Measurements from ENCODE around the gene PTGER2. TPM values are rescaled to one million over a fixed set of nuclear protein-coding genes. Genes with fewer than 3 reads are reported as not detected.

Gene PTGER2
- total RNA-seq, 1 donor from 2014 or later, result under 0.01 TPM

DNA sequence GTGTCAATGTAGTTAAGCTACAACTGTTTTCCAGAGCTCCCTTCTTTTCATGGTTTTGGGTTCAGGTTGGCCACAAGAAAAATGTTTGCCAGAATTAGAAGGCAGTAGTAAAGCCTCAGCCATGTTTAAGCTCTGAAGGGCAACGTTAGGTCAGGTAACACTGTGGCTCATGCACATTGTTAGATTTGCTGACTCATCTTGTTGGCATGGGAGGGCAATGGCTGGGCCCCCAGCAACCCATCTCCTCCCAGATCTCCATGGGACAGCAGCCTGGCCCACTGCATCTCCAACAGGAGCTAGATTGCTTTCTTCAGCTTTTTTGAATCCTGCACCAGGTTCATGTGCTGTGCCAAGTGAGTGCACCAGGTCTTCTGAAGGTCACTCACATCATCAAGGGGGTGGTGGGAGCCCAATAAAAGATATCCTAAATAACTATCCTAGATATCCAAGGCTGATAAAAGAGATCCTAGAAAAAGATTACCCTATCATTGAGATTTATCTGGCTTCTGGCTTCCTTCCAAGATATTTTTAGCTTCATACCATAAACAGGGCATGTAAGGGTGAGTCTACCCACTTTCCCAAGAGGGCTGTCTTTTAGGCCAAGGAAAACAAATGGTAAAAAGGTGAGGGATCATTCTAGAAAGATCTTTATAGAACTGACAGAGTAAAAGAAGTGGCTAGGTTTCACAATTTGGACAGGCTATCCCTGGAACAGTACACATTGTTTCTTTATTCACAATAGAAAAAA is 28.9 kb downstream of the PTGER2 start:
- DNase-seq (ENCODE audit: low read depth) (peak; percentile 49), FAIRE-seq (no peak)
- Histone ChIP-seq H3K4me3 (ENCODE audit: low read depth, low read length) (no peak overlapping the region), H3K36me3 (ENCODE audit: control insufficient read depth, insufficient read depth, low read length) (no peaks in the 10 kb centered on the region), H3K27me3 (ENCODE audit: control insufficient read depth, insufficient read depth, low read length) (no peaks in the 10 kb centered on the region)
- TF ChIP-seq, protein P1, sequence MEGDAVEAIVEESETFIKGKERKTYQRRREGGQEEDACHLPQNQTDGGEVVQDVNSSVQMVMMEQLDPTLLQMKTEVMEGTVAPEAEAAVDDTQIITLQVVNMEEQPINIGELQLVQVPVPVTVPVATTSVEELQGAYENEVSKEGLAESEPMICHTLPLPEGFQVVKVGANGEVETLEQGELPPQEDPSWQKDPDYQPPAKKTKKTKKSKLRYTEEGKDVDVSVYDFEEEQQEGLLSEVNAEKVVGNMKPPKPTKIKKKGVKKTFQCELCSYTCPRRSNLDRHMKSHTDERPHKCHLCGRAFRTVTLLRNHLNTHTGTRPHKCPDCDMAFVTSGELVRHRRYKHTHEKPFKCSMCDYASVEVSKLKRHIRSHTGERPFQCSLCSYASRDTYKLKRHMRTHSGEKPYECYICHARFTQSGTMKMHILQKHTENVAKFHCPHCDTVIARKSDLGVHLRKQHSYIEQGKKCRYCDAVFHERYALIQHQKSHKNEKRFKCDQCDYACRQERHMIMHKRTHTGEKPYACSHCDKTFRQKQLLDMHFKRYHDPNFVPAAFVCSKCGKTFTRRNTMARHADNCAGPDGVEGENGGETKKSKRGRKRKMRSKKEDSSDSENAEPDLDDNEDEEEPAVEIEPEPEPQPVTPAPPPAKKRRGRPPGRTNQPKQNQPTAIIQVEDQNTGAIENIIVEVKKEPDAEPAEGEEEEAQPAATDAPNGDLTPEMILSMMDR (IDR thresholded peaks at IDR 0.05; ENCODE audit: insufficient read depth, low read length, severe bottlenecking), result no peak

DNA sequence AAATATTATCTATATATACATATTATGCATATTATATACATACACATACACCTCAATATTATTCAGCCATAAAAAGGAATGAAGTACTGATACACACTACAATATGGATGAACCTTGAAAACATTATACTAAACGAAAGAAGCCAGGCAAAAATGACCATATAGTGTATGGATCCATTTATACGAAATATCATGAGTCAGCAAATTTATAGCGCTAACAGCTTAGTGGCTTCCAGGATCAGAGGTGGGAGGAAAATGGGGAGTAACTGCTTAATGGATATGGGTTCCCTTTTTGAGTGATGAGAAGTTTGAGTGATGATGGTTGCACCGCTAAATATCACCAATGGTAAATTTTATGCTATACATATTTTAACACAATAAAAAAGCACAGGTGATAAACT is 32.7 kb downstream of the PTGER2 start:
- Histone ChIP-seq H3K27me3 (ENCODE audit: control insufficient read depth, insufficient read depth, low read length) (no peaks in the 10 kb centered on the region), H3K4me3 (ENCODE audit: low read depth, low read length) (no peak overlapping the region), H3K36me3 (ENCODE audit: control insufficient read depth, insufficient read depth, low read length) (no peaks in the 10 kb centered on the region)
- no peak for DNase-seq (ENCODE audit: low read depth)
- TF ChIP-seq, protein P1 (IDR thresholded peaks at IDR 0.05; ENCODE audit: insufficient read depth, low read length, severe bottlenecking), result no peak
- FAIRE-seq, result no peak

DNA sequence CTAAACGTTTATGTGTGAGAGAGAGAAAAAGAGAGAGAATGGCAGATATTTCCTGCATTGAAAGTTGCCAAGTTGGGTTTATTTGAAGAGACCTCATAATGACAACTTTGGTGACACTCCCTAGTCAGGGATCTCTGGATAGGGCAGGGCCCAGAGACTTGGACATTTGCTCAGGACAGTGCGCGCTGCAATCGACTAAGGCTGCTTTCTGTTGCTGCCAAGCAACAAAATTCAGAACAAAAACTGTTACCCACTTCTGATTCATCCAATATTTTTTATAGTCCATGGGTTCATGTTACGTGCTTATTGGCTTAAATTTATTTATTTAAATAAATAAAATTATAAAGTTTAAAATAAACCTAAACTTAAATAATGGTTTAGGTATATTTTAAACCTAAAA is 34.2 kb downstream of the PTGER2 start:
- no peaks in the 10 kb centered on the region for H3K36me3 ChIP-seq (ENCODE audit: control insufficient read depth, insufficient read depth, low read length)
- no peak for DNase-seq (ENCODE audit: low read depth)
- no peaks in the 10 kb centered on the region for H3K27me3 ChIP-seq (ENCODE audit: control insufficient read depth, insufficient read depth, low read length)
- FAIRE-seq, result no peak
- H3K4me3 ChIP-seq (ENCODE audit: low read depth, low read length), result no peak overlapping the region
- TF ChIP-seq, protein P1 (IDR thresholded peaks at IDR 0.05; ENCODE audit: insufficient read depth, low read length, severe bottlenecking), result no peak

DNA sequence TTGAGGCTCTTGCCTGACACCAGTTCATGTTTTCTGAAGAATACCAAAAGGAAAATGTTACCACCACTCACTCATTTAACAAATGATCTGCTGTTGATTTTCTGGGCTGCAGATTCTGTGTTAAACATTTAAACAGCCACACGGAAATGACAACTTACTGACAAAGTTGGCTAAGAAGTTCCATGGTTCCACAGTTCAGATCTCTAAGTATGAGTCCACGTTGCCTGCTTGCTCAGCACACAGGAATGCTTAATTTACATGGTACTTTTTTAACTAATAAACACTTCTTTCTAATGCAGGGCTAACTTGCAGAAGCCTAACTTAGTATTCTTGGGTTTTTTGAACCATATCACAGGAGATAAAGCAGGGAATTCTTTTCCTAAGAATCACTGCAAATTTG is 34.7 kb downstream of the PTGER2 start:
- FAIRE-seq (no peak), DNase-seq (ENCODE audit: low read depth) (peak; percentile 59)
- no peak overlapping the region for H3K4me3 ChIP-seq (ENCODE audit: low read depth, low read length)
- no peaks in the 10 kb centered on the region for H3K27me3 ChIP-seq (ENCODE audit: control insufficient read depth, insufficient read depth, low read length)
- H3K36me3 ChIP-seq (ENCODE audit: control insufficient read depth, insufficient read depth, low read length), result no peaks in the 10 kb centered on the region
- TF ChIP-seq, protein P1 (IDR thresholded peaks at IDR 0.05; ENCODE audit: insufficient read depth, low read length, severe bottlenecking), result no peak

DNA sequence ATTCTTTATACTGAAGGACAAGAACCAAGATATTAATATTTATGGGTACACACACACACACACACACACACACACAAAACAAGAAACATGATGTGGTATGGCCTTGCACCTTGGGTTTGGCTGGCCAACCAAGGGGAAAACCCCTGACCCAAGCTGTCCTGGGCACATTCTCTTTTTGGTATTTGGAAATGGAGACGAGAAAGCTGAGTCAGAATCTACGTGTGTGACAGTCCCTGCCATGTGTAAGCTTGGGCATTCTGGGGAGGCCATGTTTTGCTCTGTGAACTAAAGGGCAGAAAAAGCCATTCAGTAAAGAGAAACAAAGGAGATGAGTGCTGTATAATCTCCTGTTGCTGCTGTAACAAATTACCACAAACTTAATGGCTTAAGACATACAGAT is 35.6 kb downstream of the PTGER2 start:
- FAIRE-seq (no peak), DNase-seq (ENCODE audit: low read depth) (no peak)
- Histone ChIP-seq H3K4me3 (ENCODE audit: low read depth, low read length) (no peak overlapping the region), H3K36me3 (ENCODE audit: control insufficient read depth, insufficient read depth, low read length) (no peaks in the 10 kb centered on the region), H3K27me3 (ENCODE audit: control insufficient read depth, insufficient read depth, low read length) (no peaks in the 10 kb centered on the region)
- TF ChIP-seq, protein P1 (IDR thresholded peaks at IDR 0.05; ENCODE audit: insufficient read depth, low read length, severe bottlenecking), result no peak

DNA sequence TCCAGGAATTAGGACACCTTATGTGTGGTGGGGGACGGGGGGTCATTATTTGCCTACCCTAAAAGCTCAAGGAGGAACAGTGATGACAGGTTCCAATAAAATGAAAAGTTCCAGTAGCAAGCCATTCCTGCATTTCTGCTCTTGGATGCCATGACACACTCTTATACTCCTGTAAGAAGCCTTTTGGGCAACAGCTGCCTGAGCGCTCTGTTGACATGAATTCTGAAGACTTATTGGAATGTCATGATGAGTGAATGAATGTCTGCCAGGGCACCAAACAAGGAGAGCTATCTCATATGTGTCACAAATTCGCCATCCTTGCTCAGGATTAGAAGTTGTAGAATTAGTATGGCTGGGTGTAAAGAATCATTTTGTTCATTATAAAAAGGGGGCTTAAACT is 36.3 kb downstream of the PTGER2 start:
- FAIRE-seq, result no peak

More for the DNA sequence above, 36.3 kb downstream of the PTGER2 start:
- H3K36me3 ChIP-seq (ENCODE audit: control insufficient read depth, insufficient read depth, low read length), result no peaks in the 10 kb centered on the region
- H3K4me3 ChIP-seq (ENCODE audit: low read depth, low read length), result no peak overlapping the region
- no peaks in the 10 kb centered on the region for H3K27me3 ChIP-seq (ENCODE audit: control insufficient read depth, insufficient read depth, low read length)
- TF ChIP-seq, protein P1 (IDR thresholded peaks at IDR 0.05; ENCODE audit: insufficient read depth, low read length, severe bottlenecking), result no peak
- DNase-seq (ENCODE audit: low read depth), result no peak

Data from bronchial epithelial cell (primary cell).